Prostate gland (tissue), 2 donors: ENCODE results near the gene PDE7B.

Source experiments
- POLR2A ChIP-seq: fragments of 450-650 bp; IDR thresholded peaks from one replicate; pipeline ENCODE4 v1.6.1; 2016; ENCODE audit warnings: antibody characterized with exemption, mild to moderate bottlenecking
- POLR2AphosphoS5 ChIP-seq: sonication (generic); formaldehyde crosslinking; IDR thresholded peaks from one replicate; pipeline ENCODE4 v1.6.1; 2017; ENCODE audit warnings: antibody characterized with exemption
- TF ChIP-seq, protein P1 (sequence below), 4 experiments: fragments of 200-600 bp in 2 of 4; fragments of 450-650 bp in 2 of 4; sonication (generic) in 2 of 4; IDR thresholded peaks; 1 replicate in 3 of 4; 2 replicates in 1 of 4; pipeline ENCODE4 v1.5.1; 2016 to 2019; ENCODE audit warnings: antibody characterized with exemption in 4 of 4, mild to moderate bottlenecking in 2 of 4, moderate library complexity in 2 of 4

DNA sequence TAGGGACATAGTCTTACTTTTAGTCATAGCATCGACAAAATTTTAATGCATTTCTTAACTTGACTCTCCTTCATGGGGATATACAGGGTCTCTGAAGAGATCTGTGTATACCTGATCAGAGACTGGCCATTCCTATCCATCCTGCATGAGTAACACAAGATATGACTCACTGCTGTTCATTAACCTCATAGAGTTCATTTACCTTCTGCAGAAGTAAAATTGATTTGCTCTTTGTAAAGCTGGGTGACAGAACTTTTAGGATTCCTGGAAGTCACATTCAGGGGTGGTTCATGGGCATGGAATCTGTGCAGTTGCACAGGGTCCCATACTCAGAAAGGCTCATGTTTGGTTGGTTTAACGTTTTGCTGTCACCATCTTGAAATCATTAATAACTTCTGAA lies 53.2 kb downstream of the PDE7B start:
- no peak for TF ChIP-seq POLR2A
- TF ChIP-seq, protein P1, sequence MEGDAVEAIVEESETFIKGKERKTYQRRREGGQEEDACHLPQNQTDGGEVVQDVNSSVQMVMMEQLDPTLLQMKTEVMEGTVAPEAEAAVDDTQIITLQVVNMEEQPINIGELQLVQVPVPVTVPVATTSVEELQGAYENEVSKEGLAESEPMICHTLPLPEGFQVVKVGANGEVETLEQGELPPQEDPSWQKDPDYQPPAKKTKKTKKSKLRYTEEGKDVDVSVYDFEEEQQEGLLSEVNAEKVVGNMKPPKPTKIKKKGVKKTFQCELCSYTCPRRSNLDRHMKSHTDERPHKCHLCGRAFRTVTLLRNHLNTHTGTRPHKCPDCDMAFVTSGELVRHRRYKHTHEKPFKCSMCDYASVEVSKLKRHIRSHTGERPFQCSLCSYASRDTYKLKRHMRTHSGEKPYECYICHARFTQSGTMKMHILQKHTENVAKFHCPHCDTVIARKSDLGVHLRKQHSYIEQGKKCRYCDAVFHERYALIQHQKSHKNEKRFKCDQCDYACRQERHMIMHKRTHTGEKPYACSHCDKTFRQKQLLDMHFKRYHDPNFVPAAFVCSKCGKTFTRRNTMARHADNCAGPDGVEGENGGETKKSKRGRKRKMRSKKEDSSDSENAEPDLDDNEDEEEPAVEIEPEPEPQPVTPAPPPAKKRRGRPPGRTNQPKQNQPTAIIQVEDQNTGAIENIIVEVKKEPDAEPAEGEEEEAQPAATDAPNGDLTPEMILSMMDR (IDR thresholded peaks at IDR 0.05), result no peak
- TF ChIP-seq POLR2AphosphoS5, result no peak
